HepG2 (cell line): ENCODE data around the gene CCDC14. TPM values are rescaled to one million over a fixed set of nuclear protein-coding genes. Genes with fewer than 3 reads are reported as not detected.

Experiments
- ATAC-seq: fragments of 200-7000 bp; cut with Tn5 transposase; 3 replicates; pipeline ENCODE4 v1.9.1; 2020; ENCODE audit warnings: mild to moderate bottlenecking, moderate library complexity
- BruUV-seq: library from RNA; stranded (reverse); fragments of 400-500 nt; replicated peaks from 2 replicates; lab custom pipeline; 2021; lab: Mats Ljungman, UMichigan
- CTCF ChIA-PET: fragments of 300-600 bp; formaldehyde crosslinking; extraction: SDS; loops from one replicate; lab custom pipeline; 2021; ENCODE audit warnings: low total read pairs, inconsistent platforms, low intra/inter-chr PET ratio; lab: Yijun Ruan, JAX
- POLR2A ChIA-PET: fragments of 350-600 bp; sonication (Branson Sonifier 250); formaldehyde crosslinking; loops from one replicate; lab custom pipeline; 2020; ENCODE audit warnings: antibody characterized with exemption, inconsistent platforms; lab: Yijun Ruan, JAX
- DNase-seq: peaks from one replicate; pipeline ENCODE4 v3.0.0-alpha.2; 2015; ENCODE audit warnings: low spot score
- FAIRE-seq: peaks from 3 replicates; lab custom pipeline; 2011; peaks lifted over from hg19 to GRCh38; lab: Jason Lieb, UNC
- H2AFZ ChIP-seq: one replicate; pipeline ENCODE4 v1.6.1; 2011; ENCODE audit warnings: low read length, inconsistent platforms
- H3K27ac ChIP-seq: fragments of 300-600 bp; 3 replicates; pipeline ENCODE4 v1.8.0; 2011; ENCODE audit warnings: mixed run types, mild to moderate bottlenecking, mixed read lengths, low read length, inconsistent platforms; ENCODE audit not compliant: insufficient read depth; ENCODE audit errors: extremely low read length
- H3K27me3 ChIP-seq, 2 experiments: fragments of 200-600 bp in 1 of 2; 2 replicates in 1 of 2; 3 replicates in 1 of 2; pipeline versions ENCODE4 v1.6.0 to v1.8.0; 2011; ENCODE audit warnings: low read length in 2 of 2, mild to moderate bottlenecking in 2 of 2, moderate library complexity in 2 of 2, inconsistent platforms in 1 of 2; ENCODE audit not compliant: insufficient read depth in 2 of 2, control insufficient read depth in 1 of 2
- H3K36me3 ChIP-seq, 2 experiments: fragments of 200-600 bp in 1 of 2; replicated peaks in 1 of 2; 2 replicates in 1 of 2; 3 replicates in 1 of 2; pipeline versions ENCODE4 v1.5.1 to v1.8.0; 2011; ENCODE audit warnings: low read length in 2 of 2, inconsistent platforms in 1 of 2; ENCODE audit not compliant: insufficient read depth in 2 of 2, control insufficient read depth in 1 of 2
- H3K4me1 ChIP-seq: 2 replicates; pipeline ENCODE4 v1.5.1; 2012; ENCODE audit warnings: low read length, inconsistent platforms; ENCODE audit not compliant: insufficient read depth
- H3K4me2 ChIP-seq: 2 replicates; pipeline ENCODE4 v1.6.0; 2011; ENCODE audit warnings: low read depth, low read length, inconsistent platforms
- H3K4me3 ChIP-seq, 3 experiments: fragments of 200-600 bp in 1 of 3; sonication (generic), shearing (Covaris generic) in 1 of 3; replicated peaks in 1 of 3; 2 replicates each; pipeline ENCODE4 v1.5.1; 2011 to 2016; ENCODE audit warnings: low read length in 3 of 3, inconsistent platforms in 2 of 3, low read depth in 2 of 3, mild to moderate bottlenecking in 2 of 3, control low read depth in 1 of 3, mixed read lengths in 1 of 3; ENCODE audit not compliant: insufficient read depth in 1 of 3
- H3K79me2 ChIP-seq: one replicate; pipeline ENCODE4 v1.6.1; 2011; ENCODE audit warnings: low read length, inconsistent platforms; ENCODE audit not compliant: insufficient read depth
- H3K9ac ChIP-seq: 2 replicates; pipeline ENCODE4 v1.6.0; 2011; ENCODE audit warnings: mild to moderate bottlenecking, low read depth, low read length, inconsistent platforms; ENCODE audit not compliant: insufficient read depth
- H3K9me3 ChIP-seq: 2 replicates; pipeline ENCODE4 v1.5.1; 2012; ENCODE audit warnings: mild to moderate bottlenecking, low read length
- H4K20me1 ChIP-seq: 2 replicates; pipeline ENCODE4 v1.6.0; 2011; ENCODE audit warnings: inconsistent platforms, mild to moderate bottlenecking, low read length, moderate library complexity; ENCODE audit not compliant: insufficient read depth
- ATF7 ChIP-seq, 2 experiments: fragments of 450-650 bp in 1 of 2; sonication (generic) in 1 of 2; formaldehyde crosslinking in 1 of 2; IDR thresholded peaks; 2 replicates each; pipeline versions ENCODE4 v1.4.0 to v1.6.1; 2016 to 2020; ENCODE audit warnings: antibody characterized with exemption in 1 of 2, mild to moderate bottlenecking in 1 of 2, missing genetic modification reagents in 1 of 2
- FOXO1 ChIP-seq: sonication (generic); formaldehyde crosslinking; IDR thresholded peaks from 2 replicates; pipeline ENCODE4 v1.4.0; 2020; ENCODE audit warnings: missing genetic modification reagents
- JARID2 ChIP-seq: sonication (generic); formaldehyde crosslinking; IDR thresholded peaks from 2 replicates; pipeline ENCODE4 v1.8.1; 2023; ENCODE audit warnings: missing genetic modification reagents, inconsistent platforms; ENCODE audit not compliant: insufficient replicate concordance
- MAFF ChIP-seq: IDR thresholded peaks from 2 replicates; pipeline ENCODE4 v1.6.1; 2011; ENCODE audit warnings: low read depth, low read length, improper control_type of control experiment
- MAFG ChIP-seq: sonication (generic); formaldehyde crosslinking; IDR thresholded peaks from 2 replicates; pipeline ENCODE4 v1.5.1; 2020; ENCODE audit warnings: mild to moderate bottlenecking, missing genetic modification reagents
- MAFK ChIP-seq, 2 experiments: IDR thresholded peaks in 1 of 2; conservative IDR thresholded peaks in 1 of 2; 2 replicates each; pipeline ENCODE4 v1.6.1; 2011; ENCODE audit warnings: improper control_type of control experiment in 2 of 2, low read length in 2 of 2
- TCF12 ChIP-seq, 2 experiments: fragments of 450-650 bp in 1 of 2; sonication (generic) in 1 of 2; formaldehyde crosslinking in 1 of 2; IDR thresholded peaks; 2 replicates each; pipeline versions ENCODE4 v1.6.1 to v1.8.0; 2017 to 2022; ENCODE audit warnings: antibody characterized with exemption in 1 of 2, mild to moderate bottlenecking in 1 of 2, missing genetic modification reagents in 1 of 2, moderate library complexity in 1 of 2
- ZNF773 ChIP-seq: sonication (generic); formaldehyde crosslinking; IDR thresholded peaks from 2 replicates; pipeline ENCODE4 v1.4.0; 2020; ENCODE audit warnings: missing genetic modification reagents, borderline replicate concordance
- ZNF777 ChIP-seq: sonication (generic); formaldehyde crosslinking; IDR thresholded peaks from 2 replicates; pipeline ENCODE4 v1.4.0; 2020; ENCODE audit warnings: missing genetic modification reagents
- WGBS: methylation state at CpG from one replicate; pipeline ENCODE4 v1.1.6; 2017; ENCODE audit warnings: low lambda C conversion rate; 5-methylcytosine and 5-hydroxymethylcytosine counted together
- in situ Hi-C: cut with HindIII; loops from 2 replicates; pipeline ENCODE4 v1.10.0; 2017; ENCODE audit warnings: low pct_unique_long_range_greater_than_20kb; ENCODE audit not compliant: extremely low pct_ligation_motif_present
- intact Hi-C: fragments of 100-400 bp; cut with micrococcal nuclease; formaldehyde crosslinking; loops from one replicate; pipeline ENCODE4 v1.10.0; 2022; ENCODE audit not compliant: unreplicated experiment
- polyA plus RNA-seq, 8 experiments: library from polyadenylated mRNA; depleted of rRNA in 3 of 8; stranded (reverse) in 7 of 8; unstranded in 1 of 8; fragments of >200 nt; fragmentation: Illumina TruSeq in 4 of 8; extraction: Trizol in 4 of 8; gene quantifications; 2 replicates each; pipeline versions ENCODE4 v1.2.1 to v1.2.3, GENCODE V29; 2011 to 2016; ENCODE audit warnings: low read depth in 4 of 8, missing spikeins in 1 of 8, mixed read lengths in 1 of 8; ENCODE audit not compliant: insufficient read depth in 1 of 8
- total RNA-seq, 5 experiments: library from RNA; depleted of rRNA; stranded (reverse); fragments of >200 nt; fragmentation: Illumina TruSeq; extraction: Trizol; gene quantifications; 2 replicates each; pipeline ENCODE4 v1.2.3, GENCODE V29; 2016; ENCODE audit warnings: low read depth in 1 of 5
- TF ChIP-seq, protein P1 (sequence below): sonication (generic); formaldehyde crosslinking; IDR thresholded peaks from 2 replicates; pipeline ENCODE4 v1.5.0; 2020; ENCODE audit warnings: missing genetic modification reagents

The CCDC14 gene
- total and polyA plus RNA-seq, 2 of the 13 experiments (the other 11 are each of a cell fraction or from before 2014, with no cell fraction given), result 48.7 to 49.0 TPM

DNA sequence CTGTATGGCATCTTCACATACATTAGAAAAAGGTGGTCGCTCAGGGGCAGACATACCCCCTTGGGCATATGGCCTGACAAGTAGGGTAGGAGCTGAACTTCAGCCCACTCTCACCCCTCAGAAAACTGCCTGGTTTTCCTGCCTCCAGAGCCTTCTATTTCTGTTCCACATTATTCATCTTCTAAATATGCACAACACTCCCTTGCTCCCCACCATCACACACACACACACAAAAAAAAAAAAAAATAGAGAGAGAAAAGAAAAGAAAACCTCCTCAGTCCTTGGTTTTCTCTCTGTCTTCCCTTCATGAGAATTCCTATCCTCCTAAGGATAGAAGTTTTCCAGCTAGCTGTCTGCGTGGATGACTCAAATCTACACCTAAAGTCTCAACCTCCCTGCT lies 36.5 kb upstream of the CCDC14 start:
- no peak overlapping the region for H3K27ac ChIP-seq
- ATAC-seq, result no peak
- no peak overlapping the region for H2AFZ ChIP-seq
- H3K9me3 ChIP-seq, result no peaks in the 10 kb centered on the region
- no peak for FAIRE-seq
- no peaks in the 10 kb centered on the region for H3K27me3 ChIP-seq
- H3K9ac ChIP-seq, result no peak overlapping the region
- no peaks in the 10 kb centered on the region for H3K79me2 ChIP-seq
- BruUV-seq, result no TSS peak
- CTCF ChIA-PET, result no interaction called here
- no peaks in the 10 kb centered on the region for H3K4me1 ChIP-seq
- H3K36me3 ChIP-seq, result no peaks in the 10 kb centered on the region
- H4K20me1 ChIP-seq, result no peaks in the 10 kb centered on the region
- in situ Hi-C loops (no loop called here), intact Hi-C loops (no loop called here)
- TF ChIP-seq MAFG (CRISPR knock-in tag) (no peak), ZNF777 (CRISPR knock-in tag) (no peak), ATF7 (IDR thresholded peaks at IDR 0.05) (no peak), ATF7 (CRISPR knock-in tag; IDR thresholded peaks at IDR 0.05) (no peak), ZNF773 (CRISPR knock-in tag) (no peak), TCF12 (IDR thresholded peaks at IDR 0.05) (no peak), TCF12 (CRISPR knock-in tag; IDR thresholded peaks at IDR 0.05) (no peak), JARID2 (CRISPR knock-in tag) (no peak)
- TF ChIP-seq, protein P1, sequence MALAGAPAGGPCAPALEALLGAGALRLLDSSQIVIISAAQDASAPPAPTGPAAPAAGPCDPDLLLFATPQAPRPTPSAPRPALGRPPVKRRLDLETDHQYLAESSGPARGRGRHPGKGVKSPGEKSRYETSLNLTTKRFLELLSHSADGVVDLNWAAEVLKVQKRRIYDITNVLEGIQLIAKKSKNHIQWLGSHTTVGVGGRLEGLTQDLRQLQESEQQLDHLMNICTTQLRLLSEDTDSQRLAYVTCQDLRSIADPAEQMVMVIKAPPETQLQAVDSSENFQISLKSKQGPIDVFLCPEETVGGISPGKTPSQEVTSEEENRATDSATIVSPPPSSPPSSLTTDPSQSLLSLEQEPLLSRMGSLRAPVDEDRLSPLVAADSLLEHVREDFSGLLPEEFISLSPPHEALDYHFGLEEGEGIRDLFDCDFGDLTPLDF (CRISPR knock-in tag), result no peak
- TF ChIP-seq, all 625 proteins: peak for 0
- Histone ChIP-seq H3K4me2 (no peak overlapping the region), H3K4me3 (no peak overlapping the region)
- DNase-seq, result no peak
- POLR2A ChIA-PET, result no interaction called here
- WGBS, result 0% methylated on average over 2 of the region's 2 CpGs

DNA sequence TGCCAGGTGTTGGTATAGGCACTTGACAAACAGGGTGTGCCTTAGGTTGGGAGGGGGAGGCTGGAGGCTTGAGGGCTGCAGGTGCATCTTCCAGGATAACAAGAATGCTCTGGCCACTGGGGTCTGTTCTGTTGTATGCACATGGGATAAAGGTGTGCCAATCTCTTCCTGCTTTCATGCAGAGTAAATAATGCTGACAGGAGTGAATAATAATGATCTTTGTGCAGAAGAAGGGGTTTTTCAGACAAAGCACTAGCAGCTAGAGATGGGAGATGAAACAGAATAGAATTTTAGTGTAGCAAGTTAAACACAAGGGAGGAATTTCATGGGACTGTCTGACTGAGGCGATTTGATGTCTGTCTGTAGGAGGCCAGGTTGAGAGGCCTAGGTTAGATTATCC lies 32.8 kb upstream of the CCDC14 start:
- no peak overlapping the region for H3K27ac ChIP-seq
- 0% methylated on average over 1 of the region's 1 CpG for WGBS
- H3K4me3 ChIP-seq, result no peak overlapping the region
- H3K9ac ChIP-seq, result no peak overlapping the region
- H3K79me2 ChIP-seq, result no peaks in the 10 kb centered on the region
- H3K9me3 ChIP-seq, result no peaks in the 10 kb centered on the region
- no peak for DNase-seq
- H3K4me2 ChIP-seq, result no peak overlapping the region
- H3K4me1 ChIP-seq, result no peaks in the 10 kb centered on the region
- no peak for FAIRE-seq
- no peak for ATAC-seq
- POLR2A ChIA-PET, result no interaction called here
- no peaks in the 10 kb centered on the region; a peak in 2 of 5 replicates for H3K27me3 ChIP-seq
- no peaks in the 10 kb centered on the region for H4K20me1 ChIP-seq
- intact Hi-C loops (no loop called here), in situ Hi-C loops (no loop called here)
- BruUV-seq, result no TSS peak
- H3K36me3 ChIP-seq, result no peaks in the 10 kb centered on the region
- no peak for TF ChIP-seq FOXO1 (CRISPR knock-in tag)
- peak; percentile 67 for TF ChIP-seq MAFF
- peak; percentile 66 to 76; a peak in 3 of 4 replicates for TF ChIP-seq MAFK (conservative IDR thresholded peaks at IDR 0.05 in 1 of 2, IDR thresholded peaks at IDR 0.05 in 1 of 2; ENCODE audit: low read length in 2 of 2)
- H2AFZ ChIP-seq, result no peak overlapping the region
- CTCF ChIA-PET, result no interaction called here
